HepG2 (cell line): ENCODE results near the gene SOX12. TPM values are rescaled to one million over a fixed set of nuclear protein-coding genes. Genes with fewer than 3 reads are reported as not detected.

Source experiments
- KMT2A ChIP-seq: sonication (generic); formaldehyde crosslinking; IDR thresholded peaks from 2 replicates; pipeline ENCODE4 v1.4.0; 2020; ENCODE audit warnings: missing genetic modification reagents
- MEIS1 ChIP-seq: sonication (generic); formaldehyde crosslinking; IDR thresholded peaks from 2 replicates; pipeline ENCODE4 v1.9.0; 2021; ENCODE audit warnings: mild to moderate bottlenecking, missing genetic modification reagents, moderate library complexity, borderline replicate concordance
- RFXANK ChIP-seq: IDR thresholded peaks from 2 replicates; pipeline ENCODE4 v1.6.1; 2016
- SP2 ChIP-seq: sonication (generic); formaldehyde crosslinking; IDR thresholded peaks from 2 replicates; pipeline ENCODE4 v1.5.1; 2020; ENCODE audit warnings: mild to moderate bottlenecking, missing genetic modification reagents
- ZFP36L1 ChIP-seq: sonication (generic); formaldehyde crosslinking; IDR thresholded peaks from 2 replicates; pipeline ENCODE4 v1.8.0; 2022; ENCODE audit warnings: mild to moderate bottlenecking, missing genetic modification reagents, moderate library complexity
- ZNF263 ChIP-seq: sonication (generic); formaldehyde crosslinking; IDR thresholded peaks from 2 replicates; pipeline ENCODE4 v1.4.0; 2020; ENCODE audit warnings: missing genetic modification reagents
- ZNF557 ChIP-seq: sonication (generic); formaldehyde crosslinking; IDR thresholded peaks from 2 replicates; pipeline ENCODE4 v1.4.0; 2020; ENCODE audit warnings: missing genetic modification reagents
- ZNF567 ChIP-seq: sonication (generic); formaldehyde crosslinking; IDR thresholded peaks from 2 replicates; pipeline ENCODE4 v1.8.1; 2023; ENCODE audit warnings: mild to moderate bottlenecking, missing genetic modification reagents, borderline replicate concordance
- ZNF841 ChIP-seq: sonication (generic); formaldehyde crosslinking; IDR thresholded peaks from 2 replicates; pipeline ENCODE4 v1.8.1; 2023; ENCODE audit warnings: missing genetic modification reagents, borderline replicate concordance
- polyA plus RNA-seq, 8 experiments: library from polyadenylated mRNA; depleted of rRNA in 3 of 8; stranded (reverse) in 7 of 8; unstranded in 1 of 8; fragments of >200 nt; fragmentation: Illumina TruSeq in 4 of 8; extraction: Trizol in 4 of 8; gene quantifications; 2 replicates each; pipeline versions ENCODE4 v1.2.1 to v1.2.3, GENCODE V29; 2011 to 2016; ENCODE audit warnings: low read depth in 4 of 8, missing spikeins in 1 of 8, mixed read lengths in 1 of 8; ENCODE audit not compliant: insufficient read depth in 1 of 8
- total RNA-seq, 5 experiments: library from RNA; depleted of rRNA; stranded (reverse); fragments of >200 nt; fragmentation: Illumina TruSeq; extraction: Trizol; gene quantifications; 2 replicates each; pipeline ENCODE4 v1.2.3, GENCODE V29; 2016; ENCODE audit warnings: low read depth in 1 of 5
- TF ChIP-seq, protein P1 (sequence below): sonication (generic); formaldehyde crosslinking; IDR thresholded peaks from 2 replicates; pipeline ENCODE4 v1.8.0; 2022; ENCODE audit warnings: missing genetic modification reagents, mild to moderate bottlenecking, inconsistent platforms, borderline replicate concordance
- TF ChIP-seq, protein P2 (sequence below): sonication (generic); formaldehyde crosslinking; IDR thresholded peaks from 2 replicates; pipeline ENCODE4 v1.8.0; 2022; ENCODE audit warnings: missing genetic modification reagents, low read depth, mild to moderate bottlenecking, borderline replicate concordance
- TF ChIP-seq, protein P3 (sequence below): sonication (generic); formaldehyde crosslinking; IDR thresholded peaks from 2 replicates; pipeline ENCODE4 v1.4.0; 2020; ENCODE audit warnings: mild to moderate bottlenecking, missing genetic modification reagents
- TF ChIP-seq, protein P4 (sequence below): sonication (generic); formaldehyde crosslinking; IDR thresholded peaks from 2 replicates; pipeline ENCODE4 v1.4.0; 2020; ENCODE audit warnings: missing genetic modification reagents, borderline replicate concordance
- TF ChIP-seq, protein P5 (sequence below): sonication (generic); formaldehyde crosslinking; IDR thresholded peaks from 2 replicates; pipeline ENCODE4 v1.4.0; 2020; ENCODE audit warnings: mild to moderate bottlenecking, missing genetic modification reagents

Gene SOX12
- total and polyA plus RNA-seq, 2 of the 13 experiments (the other 11 are each of a cell fraction or from before 2014, with no cell fraction given): 10.0 to 18.7 TPM

DNA sequence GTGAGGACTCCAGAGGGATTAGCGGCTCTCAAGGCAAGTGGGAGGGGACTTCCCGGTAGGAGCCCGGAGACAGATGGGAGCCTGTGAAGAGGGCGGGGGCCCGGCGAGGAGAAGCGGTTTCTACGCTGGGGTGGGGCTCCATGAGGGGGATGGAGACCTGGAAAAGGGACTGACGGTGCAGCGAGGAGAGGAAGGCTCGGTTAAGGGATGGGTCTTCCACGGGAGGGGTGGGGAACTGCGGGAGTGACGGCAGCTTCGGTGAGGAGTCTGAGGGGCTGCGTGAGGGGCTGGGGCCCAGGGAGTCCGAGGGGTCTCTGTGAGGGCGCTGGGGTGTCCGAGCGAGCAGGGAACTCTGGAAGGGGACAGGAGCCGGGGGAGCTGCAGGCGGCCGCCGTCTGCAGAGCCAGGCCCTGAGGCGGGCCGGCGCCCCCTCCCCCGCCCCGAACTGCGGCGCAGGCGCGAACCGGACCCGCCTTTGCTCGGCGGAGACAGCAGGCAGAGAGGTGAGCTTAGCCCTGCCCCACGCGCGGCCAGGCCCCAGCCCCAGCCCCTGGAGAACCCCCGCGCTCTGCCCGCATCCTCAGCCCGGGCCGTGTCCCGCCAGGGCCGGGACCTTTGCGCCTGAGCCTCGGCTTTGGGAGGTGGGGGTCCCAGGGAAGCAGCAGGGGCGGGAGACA, 21.4 kb downstream of the SOX12 start, which contains the start of gene NRSN2 (continued):
- TF ChIP-seq RFXANK (CRISPR knock-in tag): no peak
- TF ChIP-seq, protein P1, sequence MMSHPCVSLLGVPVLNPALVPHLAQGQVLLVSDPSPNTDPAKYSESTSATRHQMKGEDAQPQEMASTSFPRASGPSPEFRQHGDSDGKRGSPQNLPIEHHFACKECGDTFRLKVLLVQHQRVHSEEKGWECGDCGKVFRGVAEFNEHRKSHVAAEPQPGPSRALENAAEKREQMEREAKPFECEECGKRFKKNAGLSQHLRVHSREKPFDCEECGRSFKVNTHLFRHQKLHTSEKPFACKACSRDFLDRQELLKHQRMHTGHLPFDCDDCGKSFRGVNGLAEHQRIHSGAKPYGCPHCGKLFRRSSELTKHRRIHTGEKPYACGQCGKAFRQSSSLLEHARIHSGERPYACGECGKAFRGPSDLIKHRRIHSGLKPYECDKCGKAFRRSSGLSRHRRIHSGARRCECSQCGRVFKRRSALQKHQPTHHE (CRISPR knock-in tag): no peak; the same call in 1 of the 2 replicates
- TF ChIP-seq ZFP36L1: peak; percentile 49; the same call in 1 of the 2 replicates
- 0 out of 2 replicates have a peak, but pooled peaks have one; percentile 14 for TF ChIP-seq MEIS1 (CRISPR knock-in tag)
- TF ChIP-seq ZNF567 (CRISPR knock-in tag): peak; percentile 72; the same call in 1 of the 2 replicates
- TF ChIP-seq, protein P2, sequence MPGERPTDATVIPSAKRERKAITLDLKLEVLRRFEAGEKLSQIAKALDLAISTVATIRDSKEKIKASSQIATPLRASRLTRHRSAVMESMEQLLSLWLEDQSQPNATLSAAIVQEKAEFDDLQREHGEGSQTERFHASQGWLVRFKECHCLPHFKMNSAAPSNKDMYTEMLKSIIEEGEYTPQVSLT (CRISPR knock-in tag): 0 out of 2 replicates have a peak, but pooled peaks have one; percentile 7
- TF ChIP-seq ZNF557: no peak
- TF ChIP-seq ZNF263 (CRISPR knock-in tag): peak; percentile 89
- peak; percentile 36; the same call in 1 of the 2 replicates for TF ChIP-seq SP2 (CRISPR knock-in tag)
- TF ChIP-seq ZNF841 (CRISPR knock-in tag): no peak
- TF ChIP-seq, protein P3, sequence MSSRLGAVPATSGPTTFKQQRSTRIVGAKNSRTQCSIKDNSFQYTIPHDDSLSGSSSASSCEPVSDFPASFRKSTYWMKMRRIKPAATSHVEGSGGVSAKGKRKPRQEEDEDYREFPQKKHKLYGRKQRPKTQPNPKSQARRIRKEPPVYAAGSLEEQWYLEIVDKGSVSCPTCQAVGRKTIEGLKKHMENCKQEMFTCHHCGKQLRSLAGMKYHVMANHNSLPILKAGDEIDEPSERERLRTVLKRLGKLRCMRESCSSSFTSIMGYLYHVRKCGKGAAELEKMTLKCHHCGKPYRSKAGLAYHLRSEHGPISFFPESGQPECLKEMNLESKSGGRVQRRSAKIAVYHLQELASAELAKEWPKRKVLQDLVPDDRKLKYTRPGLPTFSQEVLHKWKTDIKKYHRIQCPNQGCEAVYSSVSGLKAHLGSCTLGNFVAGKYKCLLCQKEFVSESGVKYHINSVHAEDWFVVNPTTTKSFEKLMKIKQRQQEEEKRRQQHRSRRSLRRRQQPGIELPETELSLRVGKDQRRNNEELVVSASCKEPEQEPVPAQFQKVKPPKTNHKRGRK (CRISPR knock-in tag): no peak; the same call in 1 of the 2 replicates
- TF ChIP-seq, protein P4, sequence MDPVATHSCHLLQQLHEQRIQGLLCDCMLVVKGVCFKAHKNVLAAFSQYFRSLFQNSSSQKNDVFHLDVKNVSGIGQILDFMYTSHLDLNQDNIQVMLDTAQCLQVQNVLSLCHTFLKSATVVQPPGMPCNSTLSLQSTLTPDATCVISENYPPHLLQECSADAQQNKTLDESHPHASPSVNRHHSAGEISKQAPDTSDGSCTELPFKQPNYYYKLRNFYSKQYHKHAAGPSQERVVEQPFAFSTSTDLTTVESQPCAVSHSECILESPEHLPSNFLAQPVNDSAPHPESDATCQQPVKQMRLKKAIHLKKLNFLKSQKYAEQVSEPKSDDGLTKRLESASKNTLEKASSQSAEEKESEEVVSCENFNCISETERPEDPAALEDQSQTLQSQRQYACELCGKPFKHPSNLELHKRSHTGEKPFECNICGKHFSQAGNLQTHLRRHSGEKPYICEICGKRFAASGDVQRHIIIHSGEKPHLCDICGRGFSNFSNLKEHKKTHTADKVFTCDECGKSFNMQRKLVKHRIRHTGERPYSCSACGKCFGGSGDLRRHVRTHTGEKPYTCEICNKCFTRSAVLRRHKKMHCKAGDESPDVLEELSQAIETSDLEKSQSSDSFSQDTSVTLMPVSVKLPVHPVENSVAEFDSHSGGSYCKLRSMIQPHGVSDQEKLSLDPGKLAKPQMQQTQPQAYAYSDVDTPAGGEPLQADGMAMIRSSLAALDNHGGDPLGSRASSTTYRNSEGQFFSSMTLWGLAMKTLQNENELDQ (CRISPR knock-in tag): peak; percentile 14; the same call in 1 of the 2 replicates
- TF ChIP-seq, protein P5, sequence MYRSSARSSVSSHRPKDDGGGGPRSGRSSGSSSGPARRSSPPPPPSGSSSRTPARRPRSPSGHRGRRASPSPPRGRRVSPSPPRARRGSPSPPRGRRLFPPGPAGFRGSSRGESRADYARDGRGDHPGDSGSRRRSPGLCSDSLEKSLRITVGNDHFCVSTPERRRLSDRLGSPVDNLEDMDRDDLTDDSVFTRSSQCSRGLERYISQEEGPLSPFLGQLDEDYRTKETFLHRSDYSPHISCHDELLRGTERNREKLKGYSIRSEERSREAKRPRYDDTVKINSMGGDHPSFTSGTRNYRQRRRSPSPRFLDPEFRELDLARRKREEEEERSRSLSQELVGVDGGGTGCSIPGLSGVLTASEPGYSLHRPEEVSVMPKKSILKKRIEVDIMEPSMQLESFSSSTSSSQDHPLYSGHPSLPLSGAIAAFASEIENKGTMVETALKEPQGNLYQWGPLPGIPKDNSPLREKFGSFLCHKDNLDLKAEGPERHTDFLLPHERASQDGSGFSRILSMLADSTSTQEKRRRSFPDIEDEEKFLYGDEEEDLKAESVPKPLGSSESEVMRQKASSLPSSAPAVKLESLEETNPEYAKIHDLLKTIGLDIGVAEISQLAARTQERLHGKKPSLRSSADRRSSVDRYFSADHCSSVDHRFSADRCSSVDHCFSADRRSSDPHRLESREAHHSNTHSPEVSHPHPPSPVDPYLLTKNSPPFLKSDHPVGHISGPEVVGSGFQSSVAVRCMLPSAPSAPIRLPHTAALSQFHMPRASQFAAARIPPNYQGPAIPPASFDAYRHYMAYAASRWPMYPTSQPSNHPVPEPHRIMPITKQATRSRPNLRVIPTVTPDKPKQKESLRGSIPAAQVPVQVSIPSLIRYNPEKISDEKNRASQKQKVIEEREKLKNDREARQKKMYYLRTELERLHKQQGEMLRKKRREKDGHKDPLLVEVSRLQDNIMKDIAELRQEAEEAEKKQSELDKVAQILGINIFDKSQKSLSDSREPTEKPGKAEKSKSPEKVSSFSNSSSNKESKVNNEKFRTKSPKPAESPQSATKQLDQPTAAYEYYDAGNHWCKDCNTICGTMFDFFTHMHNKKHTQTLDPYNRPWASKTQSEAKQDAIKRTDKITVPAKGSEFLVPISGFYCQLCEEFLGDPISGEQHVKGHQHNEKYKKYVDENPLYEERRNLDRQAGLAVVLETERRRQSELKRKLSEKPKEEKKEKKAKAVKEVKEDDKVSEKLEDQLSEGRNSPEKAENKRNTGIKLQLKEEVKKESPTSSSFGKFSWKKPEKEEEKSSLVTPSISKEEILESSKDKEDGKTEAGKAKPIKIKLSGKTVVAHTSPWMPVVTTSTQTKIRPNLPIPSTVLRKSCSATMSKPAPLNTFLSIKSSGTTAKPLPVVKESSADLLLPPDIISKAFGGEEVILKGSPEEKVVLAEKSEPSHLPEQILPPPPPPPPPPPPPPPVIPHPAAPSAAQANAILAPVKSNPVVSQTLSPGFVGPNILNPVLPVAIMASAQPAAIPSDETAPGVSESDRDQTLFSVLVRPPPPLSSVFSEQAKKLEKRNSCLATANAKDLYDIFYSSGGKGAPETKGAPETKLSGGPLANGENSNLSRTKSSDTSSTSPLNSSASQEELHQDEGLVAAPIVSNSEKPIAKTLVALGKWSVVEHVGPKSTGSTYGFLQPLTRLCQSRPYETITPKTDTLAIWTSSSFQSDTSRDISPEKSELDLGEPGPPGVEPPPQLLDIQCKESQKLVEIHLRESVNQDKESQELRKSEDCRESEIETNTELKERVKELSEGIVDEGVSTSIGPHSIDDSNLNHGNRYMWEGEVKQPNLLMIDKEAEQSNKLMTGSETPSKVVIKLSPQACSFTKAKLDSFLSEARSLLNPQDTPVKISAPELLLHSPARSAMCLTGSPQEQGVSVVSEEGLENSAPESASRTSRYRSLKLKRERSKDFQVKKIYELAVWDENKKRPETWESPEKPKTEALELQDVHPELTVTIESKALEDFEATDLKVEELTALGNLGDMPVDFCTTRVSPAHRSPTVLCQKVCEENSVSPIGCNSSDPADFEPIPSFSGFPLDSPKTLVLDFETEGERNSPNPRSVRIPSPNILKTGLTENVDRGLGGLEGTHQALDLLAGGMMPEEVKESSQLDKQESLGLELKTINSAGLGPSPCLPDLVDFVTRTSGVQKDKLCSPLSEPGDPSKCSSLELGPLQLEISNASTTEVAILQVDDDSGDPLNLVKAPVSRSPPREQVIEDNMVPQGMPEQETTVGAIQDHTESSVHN: no peak
- TF ChIP-seq KMT2A: no peak; the same call in 1 of the 2 replicates
